Measurements from ENCODE around the gene PTPN1. TPM values are rescaled to one million over a fixed set of nuclear protein-coding genes. Genes with fewer than 3 reads are reported as not detected.
"Not testable (repeated sequence)": the region's sequence is repeated elsewhere in the genome, so short reads cannot be mapped to it uniquely, and the experiment has no call there.

Gene PTPN1
- polyA plus RNA-seq, 1 donor (not counting 4 experiments of a cell fraction or from before 2014, with no cell fraction given), result 61.6 TPM

- Histone ChIP-seq H3K4me2 (ENCODE audit: control insufficient read depth, extremely low read depth, insufficient read depth, low read depth, low read length) (no peak overlapping the region), H3K4me1 (ENCODE audit: control insufficient read depth, extremely low read depth, insufficient read depth, low read length) (peaks cover 4% of the 10 kb centered on the region), H3K27me3 (ENCODE audit: control insufficient read depth, extremely low read depth, insufficient read depth, low read length) (no peaks in the 10 kb centered on the region), H3K36me3 (ENCODE audit: control insufficient read depth in 2 of 2, extremely low read depth in 1 of 2, insufficient read depth in 2 of 2, low read length in 2 of 2) (no peaks in the 10 kb centered on the region), H2AFZ (ENCODE audit: control insufficient read depth, low read length) (no peak overlapping the region), H3K4me3 (ENCODE audit: control insufficient read depth in 2 of 3, extremely low read depth in 1 of 3, insufficient read depth in 2 of 3, low read depth in 1 of 3, low read length in 3 of 3) (no peak overlapping the region), H4K20me1 (ENCODE audit: control insufficient read depth, extremely low read depth, insufficient read depth, low read length) (no peaks in the 10 kb centered on the region), H3K27ac (ENCODE audit: control insufficient read depth, insufficient read depth, low read length) (no peak overlapping the region), H3K9me1 (ENCODE audit: control insufficient read depth, extremely low read depth, insufficient read depth, low read length) (no peaks in the 10 kb centered on the region), H3K79me2 (ENCODE audit: control insufficient read depth, insufficient read depth, low read length) (no peaks in the 10 kb centered on the region), H3K9ac (ENCODE audit: control insufficient read depth, extremely low read depth, insufficient read depth, low read length) (no peak overlapping the region), H3K9me3 (ENCODE audit: control insufficient read depth, low read depth, low read length) (no peaks in the 10 kb centered on the region)
- no peak for FAIRE-seq
- dilution Hi-C loops (cut with MboI; ENCODE audit: extremely low pct_ligation_motif_present, low sequenced_read_pairs), result no loop called here
- DNase-seq (ENCODE audit: low read depth, low spot score), result no peak
- TF ChIP-seq CTCF (optimal IDR thresholded peaks at IDR 0.05 in 1 of 3, IDR thresholded peaks at IDR 0.05 in 1 of 3, conservative IDR thresholded peaks at IDR 0.05 in 1 of 3; ENCODE audit: extremely low read depth in 1 of 3, insufficient read depth in 2 of 3, low read length in 3 of 3) (no peak), EZH2 (IDR thresholded peaks at IDR 0.05; ENCODE audit: low read length) (no peak)
Measured at GRCh38 chr20:50504231-50504823, 5.9 kb upstream of the PTPN1 start.

- FAIRE-seq (no peak), DNase-seq (ENCODE audit: low read depth, low spot score) (no peak)
- Histone ChIP-seq H3K4me2 (ENCODE audit: control insufficient read depth, extremely low read depth, insufficient read depth, low read depth, low read length) (no peak overlapping the region), H3K9ac (ENCODE audit: control insufficient read depth, extremely low read depth, insufficient read depth, low read length) (no peak overlapping the region), H3K4me3 (ENCODE audit: control insufficient read depth in 2 of 3, extremely low read depth in 1 of 3, insufficient read depth in 2 of 3, low read depth in 1 of 3, low read length in 3 of 3) (no peak overlapping the region), H3K4me1 (ENCODE audit: control insufficient read depth, extremely low read depth, insufficient read depth, low read length) (peaks cover 9% of the 10 kb centered on the region), H3K9me3 (ENCODE audit: control insufficient read depth, low read depth, low read length) (no peaks in the 10 kb centered on the region), H3K27me3 (ENCODE audit: control insufficient read depth, extremely low read depth, insufficient read depth, low read length) (no peaks in the 10 kb centered on the region), H3K36me3 (ENCODE audit: control insufficient read depth in 2 of 2, extremely low read depth in 1 of 2, insufficient read depth in 2 of 2, low read length in 2 of 2) (no peaks in the 10 kb centered on the region), H3K79me2 (ENCODE audit: control insufficient read depth, insufficient read depth, low read length) (peaks cover 11% of the 10 kb centered on the region), H3K27ac (ENCODE audit: control insufficient read depth, insufficient read depth, low read length) (no peak overlapping the region), H4K20me1 (ENCODE audit: control insufficient read depth, extremely low read depth, insufficient read depth, low read length) (peaks cover 4% of the 10 kb centered on the region), H2AFZ (ENCODE audit: control insufficient read depth, low read length) (no peak overlapping the region), H3K9me1 (ENCODE audit: control insufficient read depth, extremely low read depth, insufficient read depth, low read length) (no peaks in the 10 kb centered on the region)
- TF ChIP-seq CTCF (optimal IDR thresholded peaks at IDR 0.05 in 1 of 3, IDR thresholded peaks at IDR 0.05 in 1 of 3, conservative IDR thresholded peaks at IDR 0.05 in 1 of 3; ENCODE audit: extremely low read depth in 1 of 3, insufficient read depth in 2 of 3, low read length in 3 of 3) (no peak), EZH2 (IDR thresholded peaks at IDR 0.05; ENCODE audit: low read length) (no peak)
- dilution Hi-C loops (cut with MboI; ENCODE audit: extremely low pct_ligation_motif_present, low sequenced_read_pairs), result no loop called here
Measured at GRCh38 chr20:50506270-50506579, 4.0 kb upstream of the PTPN1 start.

- FAIRE-seq; H3K27me3 ChIP-seq (ENCODE audit: control insufficient read depth, extremely low read depth, insufficient read depth, low read length); H3K27ac ChIP-seq (ENCODE audit: control insufficient read depth, insufficient read depth, low read length); H3K4me2 ChIP-seq (ENCODE audit: control insufficient read depth, extremely low read depth, insufficient read depth, low read depth, low read length); H3K9me1 ChIP-seq (ENCODE audit: control insufficient read depth, extremely low read depth, insufficient read depth, low read length); H3K36me3 ChIP-seq (ENCODE audit: control insufficient read depth in 2 of 2, extremely low read depth in 1 of 2, insufficient read depth in 2 of 2, low read length in 2 of 2); H3K4me3 ChIP-seq (ENCODE audit: control insufficient read depth in 2 of 3, extremely low read depth in 1 of 3, insufficient read depth in 2 of 3, low read depth in 1 of 3, low read length in 3 of 3); H4K20me1 ChIP-seq (ENCODE audit: control insufficient read depth, extremely low read depth, insufficient read depth, low read length); H3K9me3 ChIP-seq (ENCODE audit: control insufficient read depth, low read depth, low read length); H2AFZ ChIP-seq (ENCODE audit: control insufficient read depth, low read length); dilution Hi-C loops (cut with MboI; ENCODE audit: extremely low pct_ligation_motif_present, low sequenced_read_pairs); DNase-seq (ENCODE audit: low read depth, low spot score); H3K4me1 ChIP-seq (ENCODE audit: control insufficient read depth, extremely low read depth, insufficient read depth, low read length); H3K9ac ChIP-seq (ENCODE audit: control insufficient read depth, extremely low read depth, insufficient read depth, low read length): not testable (repeated sequence)
- H3K79me2 ChIP-seq (ENCODE audit: control insufficient read depth, insufficient read depth, low read length), result peaks cover 26% of the 10 kb centered on the region
Measured at GRCh38 chr20:50507745-50508144, 2.4 kb upstream of the PTPN1 start.

All from keratinocyte (primary cell).